ENCODE data around the gene SPO11. TPM values are rescaled to one million over a fixed set of nuclear protein-coding genes. Genes with fewer than 3 reads are reported as not detected.
A peak's percentile ranks its signal among the peaks of the same experiment; 100 is the strongest.

Gene SPO11
- total RNA-seq, 1 donor from 2014 or later = not detected

DNA sequence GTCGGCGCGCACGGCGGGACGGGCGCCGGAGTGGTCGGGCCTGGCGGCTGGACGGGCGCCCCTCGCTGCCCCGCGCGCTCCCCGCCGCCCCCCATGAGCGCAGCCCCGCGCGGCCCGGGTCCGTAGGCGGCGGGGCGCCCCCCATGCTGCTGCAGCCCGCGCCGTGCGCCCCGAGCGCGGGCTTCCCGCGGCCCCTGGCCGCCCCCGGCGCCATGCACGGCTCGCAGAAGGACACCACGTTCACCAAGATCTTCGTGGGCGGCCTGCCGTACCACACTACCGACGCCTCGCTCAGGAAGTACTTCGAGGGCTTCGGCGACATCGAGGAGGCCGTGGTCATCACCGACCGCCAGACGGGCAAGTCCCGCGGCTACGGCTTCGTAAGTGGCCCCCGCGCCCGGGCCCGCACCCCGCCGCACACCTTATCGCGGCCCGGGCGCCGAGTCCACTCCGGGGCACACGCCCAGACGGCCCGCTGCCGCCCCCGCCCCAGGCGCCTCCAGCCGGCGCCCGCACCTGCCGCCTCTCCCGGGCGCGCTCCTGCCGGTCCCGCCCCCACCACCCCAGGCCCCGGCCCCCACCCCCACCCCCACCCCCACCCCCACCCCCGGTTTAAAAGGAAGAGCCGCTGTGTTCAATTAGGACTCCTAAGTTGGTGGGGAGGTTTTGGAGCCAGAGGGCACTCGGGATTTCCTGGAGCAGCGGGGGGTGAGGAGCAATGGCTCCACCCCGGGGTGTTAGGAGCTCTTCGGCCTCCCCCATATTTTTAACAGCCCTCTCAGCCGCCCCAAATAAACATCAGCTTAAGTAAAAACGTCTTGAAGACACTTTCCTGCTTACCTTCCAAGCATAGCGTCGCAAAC is 62.1 kb downstream of the SPO11 start:
- DNase-seq (ENCODE audit: low read depth, low spot score) = no peak
- TF ChIP-seq, protein P1, sequence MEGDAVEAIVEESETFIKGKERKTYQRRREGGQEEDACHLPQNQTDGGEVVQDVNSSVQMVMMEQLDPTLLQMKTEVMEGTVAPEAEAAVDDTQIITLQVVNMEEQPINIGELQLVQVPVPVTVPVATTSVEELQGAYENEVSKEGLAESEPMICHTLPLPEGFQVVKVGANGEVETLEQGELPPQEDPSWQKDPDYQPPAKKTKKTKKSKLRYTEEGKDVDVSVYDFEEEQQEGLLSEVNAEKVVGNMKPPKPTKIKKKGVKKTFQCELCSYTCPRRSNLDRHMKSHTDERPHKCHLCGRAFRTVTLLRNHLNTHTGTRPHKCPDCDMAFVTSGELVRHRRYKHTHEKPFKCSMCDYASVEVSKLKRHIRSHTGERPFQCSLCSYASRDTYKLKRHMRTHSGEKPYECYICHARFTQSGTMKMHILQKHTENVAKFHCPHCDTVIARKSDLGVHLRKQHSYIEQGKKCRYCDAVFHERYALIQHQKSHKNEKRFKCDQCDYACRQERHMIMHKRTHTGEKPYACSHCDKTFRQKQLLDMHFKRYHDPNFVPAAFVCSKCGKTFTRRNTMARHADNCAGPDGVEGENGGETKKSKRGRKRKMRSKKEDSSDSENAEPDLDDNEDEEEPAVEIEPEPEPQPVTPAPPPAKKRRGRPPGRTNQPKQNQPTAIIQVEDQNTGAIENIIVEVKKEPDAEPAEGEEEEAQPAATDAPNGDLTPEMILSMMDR (conservative IDR thresholded peaks at IDR 0.05) = no peak
- Mint-ChIP-seq H3K36me3 (ENCODE audit: low read depth) (peaks cover 3% of the 10 kb centered on the region), H3K27me3 (ENCODE audit: low read depth) (peaks cover 6% of the 10 kb centered on the region), H3K4me3 (peak overlapping the region; percentile 89), H3K27ac (ENCODE audit: unreplicated experiment) (no peak overlapping the region), H3K4me1 (peaks cover 52% of the 10 kb centered on the region), H3K9me3 (no peaks in the 10 kb centered on the region)

DNA sequence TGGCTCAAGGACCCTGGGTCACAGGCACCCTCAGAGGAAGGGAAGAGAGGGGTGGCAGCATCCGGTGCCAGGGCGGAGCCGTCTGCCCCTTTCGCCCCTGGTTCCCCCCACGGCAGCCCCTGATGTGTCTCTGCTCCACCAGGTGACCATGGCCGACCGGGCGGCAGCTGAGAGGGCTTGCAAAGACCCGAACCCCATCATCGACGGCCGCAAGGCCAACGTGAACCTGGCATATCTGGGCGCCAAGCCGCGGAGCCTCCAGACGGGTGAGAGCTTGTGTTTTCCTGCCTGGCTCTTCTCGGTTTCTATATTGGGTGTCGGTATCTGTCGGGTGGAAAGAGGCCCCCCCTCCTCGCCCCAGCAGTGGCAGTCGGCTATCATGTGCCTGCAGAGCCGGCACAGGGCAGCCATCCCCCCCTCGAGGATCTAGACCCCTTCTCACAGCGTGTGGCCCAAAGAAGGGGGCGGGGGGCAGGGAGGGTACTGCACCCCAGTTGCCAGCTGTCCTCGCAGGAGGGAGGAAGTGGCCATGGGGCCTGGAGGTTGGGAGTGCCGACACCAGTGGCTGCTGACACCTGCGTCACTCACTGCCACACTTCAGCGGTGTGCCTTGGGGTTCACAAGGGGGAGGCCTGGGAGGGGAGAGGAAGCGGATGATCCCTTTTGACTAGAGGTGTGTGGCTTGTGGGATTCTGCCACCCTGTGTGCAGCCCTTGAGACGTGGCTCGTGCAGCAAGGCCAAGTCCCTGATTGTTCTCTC is 63.1 kb downstream of the SPO11 start:
- H3K9me3 Mint-ChIP-seq = no peaks in the 10 kb centered on the region
- no peak overlapping the region for H3K27ac Mint-ChIP-seq (ENCODE audit: unreplicated experiment)
- peaks cover 3% of the 10 kb centered on the region for H3K36me3 Mint-ChIP-seq (ENCODE audit: low read depth)
- TF ChIP-seq, protein P1 (conservative IDR thresholded peaks at IDR 0.05) = no peak
- peaks cover 58% of the 10 kb centered on the region for H3K4me1 Mint-ChIP-seq
- H3K27me3 Mint-ChIP-seq (ENCODE audit: low read depth) = peaks cover 6% of the 10 kb centered on the region
- H3K4me3 Mint-ChIP-seq = peak overlapping the region; percentile 89
- no peak for DNase-seq (ENCODE audit: low read depth, low spot score)

Small RNAs within 50 kb of the gene (microRNA-seq; reads per million reads assigned to microRNA genes)
- not detected for gene MIR4325

Other genes starting within 250 kb of the SPO11 start
- 13.8 and 14.5 TPM in 2 replicates for gene BMP7, start 63.2 kb upstream of the SPO11 start, total RNA-seq
- 54.7 and 57.0 TPM in 2 replicates for gene RAE1, start 21.5 kb downstream of the SPO11 start, total RNA-seq
- gene RBM38, start 61.6 kb downstream of the SPO11 start, total RNA-seq = 33.3 and 33.4 TPM in 2 replicates
- gene CTCFL, start 195.3 kb downstream of the SPO11 start, total RNA-seq = 0.09 and 0.14 TPM in 2 replicates
- gene PCK1, start 231.3 kb downstream of the SPO11 start, total RNA-seq = not detected in 2 replicates